Vagina (tissue), 2 donors: ENCODE data around the gene CTBP2. TPM values are rescaled to one million over a fixed set of nuclear protein-coding genes. Genes with fewer than 3 reads are reported as not detected.

ENCODE experiments used
- DNase-seq, 2 donors: peaks; one replicate each; pipeline ENCODE4 v3.0.0-alpha.2; 2017; ENCODE audit errors: extremely low spot score in 2 of 2
- H3K27ac ChIP-seq: fragments of 200-600 bp; sonication (generic); one replicate; pipeline ENCODE4 v1.5.1; 2019
- H3K27me3 ChIP-seq: fragments of 200-600 bp; sonication (generic); one replicate; pipeline ENCODE4 v1.5.1; 2019
- H3K36me3 ChIP-seq, 2 donors: fragments of 200-600 bp; sonication (generic); one replicate each; pipeline ENCODE4 v1.5.1; 2017 to 2019
- H3K4me1 ChIP-seq: fragments of 200-600 bp; sonication (generic); one replicate; pipeline ENCODE4 v1.5.1; 2019
- H3K4me3 ChIP-seq, 2 donors: fragments of 200-600 bp; sonication (generic); 1 replicate in 1 of 2; 2 replicates in 1 of 2; pipeline ENCODE4 v1.5.1; 2016 to 2019
- H3K9me3 ChIP-seq: fragments of 200-600 bp; sonication (generic); one replicate; pipeline ENCODE4 v1.5.1; 2019
- CTCF ChIP-seq, 3 experiments: fragments of 450-650 bp in 2 of 3; fragments of 200-600 bp in 1 of 3; sonication (generic) in 1 of 3; IDR thresholded peaks; one replicate each; pipeline ENCODE4 v1.5.1; 2017 to 2019; ENCODE audit warnings: antibody characterized with exemption in 3 of 3, mild to moderate bottlenecking in 2 of 3, moderate library complexity in 2 of 3
- POLR2A ChIP-seq, 2 donors: fragments of 450-650 bp; IDR thresholded peaks; one replicate each; pipeline ENCODE4 v1.6.1; 2017; ENCODE audit warnings: antibody characterized with exemption in 2 of 2, mild to moderate bottlenecking in 2 of 2, moderate library complexity in 2 of 2
- POLR2AphosphoS5 ChIP-seq, 2 donors: sonication (generic); formaldehyde crosslinking; IDR thresholded peaks; one replicate each; pipeline ENCODE4 v1.9.0; 2017; ENCODE audit warnings: antibody characterized with exemption in 2 of 2, mild to moderate bottlenecking in 2 of 2, low read depth in 1 of 2; ENCODE audit not compliant: insufficient read depth in 1 of 2
- intact Hi-C: fragments of 100-400 bp; cut with DNase I; formaldehyde crosslinking; loops from one replicate; pipeline ENCODE4 v1.15.1; 2023
- total RNA-seq: library from RNA; depleted of rRNA; stranded (reverse); fragments of >200 nt; gene quantifications from one replicate; pipeline ENCODE4 v1.2.3, GENCODE V29; 2016

Gene CTBP2
- total RNA-seq, 1 donor from 2014 or later: 74.4 TPM

- no peaks in the 10 kb centered on the region for H3K27me3 ChIP-seq
- intact Hi-C loops: no loop called here
- H3K27ac ChIP-seq: no peak overlapping the region
- no peak overlapping the region for H3K4me3 ChIP-seq
- peaks cover 0 to 4% of the 10 kb centered on the region in 2 donors for H3K36me3 ChIP-seq
- TF ChIP-seq CTCF (IDR thresholded peaks at IDR 0.05) (no peak), POLR2A (IDR thresholded peaks at IDR 0.05) (no peak), POLR2AphosphoS5 (IDR thresholded peaks at IDR 0.05; ENCODE audit: insufficient read depth in 1 of 2, low read depth in 1 of 2) (no peak)
- H3K4me1 ChIP-seq: peaks cover 61% of the 10 kb centered on the region
- H3K9me3 ChIP-seq: no peaks in the 10 kb centered on the region
- no peak for DNase-seq
Measured at GRCh38 chr10:125020386-125020785, 140.0 kb downstream of the CTBP2 start.

GRCh38 chr10:125018576-125019143 is 141.7 kb downstream of the CTBP2 start:
- Histone ChIP-seq H3K4me3 (no peak overlapping the region), H3K4me1 (peaks cover 63% of the 10 kb centered on the region), H3K27me3 (no peaks in the 10 kb centered on the region), H3K36me3 (peaks cover 0 to 4% of the 10 kb centered on the region in 2 donors), H3K27ac (peak overlapping the region; percentile 1), H3K9me3 (no peaks in the 10 kb centered on the region)
- intact Hi-C loops: no loop called here
- no peak for DNase-seq
- TF ChIP-seq POLR2AphosphoS5 (IDR thresholded peaks at IDR 0.05; ENCODE audit: insufficient read depth in 1 of 2, low read depth in 1 of 2): no peak
- no peak for TF ChIP-seq CTCF (IDR thresholded peaks at IDR 0.05)
- no peak for TF ChIP-seq POLR2A (IDR thresholded peaks at IDR 0.05)

DNA sequence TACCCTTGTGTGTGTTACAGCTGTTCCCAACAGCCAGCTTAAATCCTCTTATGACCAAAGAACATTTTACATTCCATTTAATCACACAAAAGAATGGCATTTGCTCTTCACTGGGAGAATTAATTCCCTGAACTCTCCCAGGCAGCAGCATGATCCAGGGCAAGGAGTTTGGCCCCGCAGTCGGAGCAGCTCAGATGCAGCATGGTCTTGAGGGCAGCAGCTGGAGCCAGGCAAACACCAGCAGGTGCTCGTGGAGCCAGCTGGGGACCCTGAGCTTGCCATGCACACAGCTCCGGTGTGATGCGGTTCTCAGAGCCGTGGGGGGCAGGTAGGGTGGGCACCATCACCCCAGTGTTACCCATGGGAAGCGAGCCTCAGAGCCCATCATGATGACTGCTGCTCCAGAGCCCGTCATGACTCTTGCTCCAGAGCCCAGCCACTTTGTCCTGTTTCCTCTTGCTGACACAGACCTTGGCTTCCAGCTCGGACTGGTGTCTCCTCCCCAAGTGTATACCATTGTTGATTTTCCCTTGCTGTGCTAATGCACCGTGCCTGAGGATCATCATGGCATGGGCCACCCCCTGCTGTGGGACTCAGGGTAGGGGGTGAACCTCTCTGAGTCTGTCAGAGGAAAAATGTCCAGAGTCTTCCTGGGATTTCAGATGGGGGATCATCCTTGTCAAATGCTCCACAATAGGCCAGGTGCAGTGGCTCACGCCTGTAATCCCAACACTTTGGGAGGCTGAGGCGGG is 142.6 kb downstream of the CTBP2 start:
- H3K4me1 ChIP-seq: peaks cover 62% of the 10 kb centered on the region
- no peaks in the 10 kb centered on the region for H3K27me3 ChIP-seq
- H3K36me3 ChIP-seq: no peaks in the 10 kb centered on the region
- H3K4me3 ChIP-seq: no peak overlapping the region
- intact Hi-C loops: no loop called here
- no peak for DNase-seq
- H3K27ac ChIP-seq: peak overlapping the region; percentile 70
- TF ChIP-seq POLR2A (IDR thresholded peaks at IDR 0.05) (no peak), CTCF (IDR thresholded peaks at IDR 0.05) (no peak), POLR2AphosphoS5 (IDR thresholded peaks at IDR 0.05; ENCODE audit: insufficient read depth in 1 of 2, low read depth in 1 of 2) (no peak)
- no peaks in the 10 kb centered on the region for H3K9me3 ChIP-seq

DNA sequence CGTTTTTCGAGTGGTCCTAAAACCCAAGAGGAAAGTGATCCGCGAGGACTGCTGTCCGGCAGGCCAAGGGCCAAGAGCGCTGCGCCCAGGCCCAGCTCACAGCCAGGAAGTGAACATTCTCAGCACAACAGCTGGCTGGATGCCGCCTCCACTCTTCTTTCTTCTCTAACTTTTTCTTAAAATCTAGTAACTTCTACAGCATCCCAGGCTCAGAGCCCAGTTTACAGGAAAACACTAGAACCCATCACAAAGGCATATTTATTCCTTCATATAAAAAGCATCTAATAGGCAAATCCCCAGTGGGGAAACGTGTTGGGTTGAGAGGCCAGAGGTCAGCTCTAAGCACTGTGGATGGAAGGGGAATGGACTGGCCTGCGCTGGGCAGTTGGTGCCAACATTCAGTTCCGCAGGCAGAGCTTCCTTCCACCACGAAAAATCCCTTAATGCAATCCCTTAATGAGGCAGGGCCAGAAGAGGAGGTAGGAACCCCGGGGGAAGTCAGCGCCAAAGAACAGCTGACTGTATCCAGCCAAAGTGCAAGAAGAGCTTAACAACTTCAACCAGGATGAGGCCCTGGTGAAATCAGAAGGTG is 143.7 kb downstream of the CTBP2 start:
- Histone ChIP-seq H3K36me3 (no peaks in the 10 kb centered on the region), H3K27me3 (no peaks in the 10 kb centered on the region), H3K9me3 (no peaks in the 10 kb centered on the region), H3K4me3 (no peak overlapping the region), H3K4me1 (peaks cover 67% of the 10 kb centered on the region), H3K27ac (peak overlapping the region; percentile 70)
- no peak for DNase-seq
- intact Hi-C loops: no loop called here
- TF ChIP-seq POLR2AphosphoS5 (IDR thresholded peaks at IDR 0.05; ENCODE audit: insufficient read depth in 1 of 2, low read depth in 1 of 2): peak; percentile 50 to 77
- no peak for TF ChIP-seq POLR2A (IDR thresholded peaks at IDR 0.05)
- TF ChIP-seq CTCF (IDR thresholded peaks at IDR 0.05): no peak

- peaks cover 72% of the 10 kb centered on the region for H3K4me1 ChIP-seq
- H3K36me3 ChIP-seq: no peaks in the 10 kb centered on the region
- intact Hi-C loops: no loop called here
- H3K4me3 ChIP-seq: no peak overlapping the region
- H3K27me3 ChIP-seq: no peaks in the 10 kb centered on the region
- peak overlapping the region; percentile 70 for H3K27ac ChIP-seq
- no peaks in the 10 kb centered on the region for H3K9me3 ChIP-seq
- no peak for DNase-seq
- no peak for TF ChIP-seq POLR2AphosphoS5 (IDR thresholded peaks at IDR 0.05; ENCODE audit: insufficient read depth in 1 of 2, low read depth in 1 of 2)
Measured at GRCh38 chr10:125016123-125016522, 144.2 kb downstream of the CTBP2 start.
